GM21737 (cell line): ENCODE data around the gene BRD4.
"Not testable (repeated sequence)": the region's sequence is repeated elsewhere in the genome, so short reads cannot be mapped to it uniquely, and the experiment has no call there.

ENCODE experiments used
- ATAC-seq: cut with Tn5 transposase; IDR thresholded peaks from one replicate; pipeline ENCODE4 v1.9.1; 2021; ENCODE audit warnings: mild to moderate bottlenecking, moderate library complexity; ENCODE audit not compliant: unreplicated experiment

BRD4 gene

GRCh38 chr19:15332311-15332996 lies at the start of gene BRD4:
Gene BRD4, minus strand, starts transcription at chr19:15332539. Its CDS starts 59,440 bp downstream, at chr19:15273099.
- ATAC-seq = peak; percentile 40

GRCh38 chr19:15381864-15382263 lies 49.5 kb upstream of the BRD4 start:
- no peak for ATAC-seq

- no peak for ATAC-seq
Measured at GRCh38 chr19:15381429-15381828, 49.1 kb upstream of the BRD4 start.

DNA sequence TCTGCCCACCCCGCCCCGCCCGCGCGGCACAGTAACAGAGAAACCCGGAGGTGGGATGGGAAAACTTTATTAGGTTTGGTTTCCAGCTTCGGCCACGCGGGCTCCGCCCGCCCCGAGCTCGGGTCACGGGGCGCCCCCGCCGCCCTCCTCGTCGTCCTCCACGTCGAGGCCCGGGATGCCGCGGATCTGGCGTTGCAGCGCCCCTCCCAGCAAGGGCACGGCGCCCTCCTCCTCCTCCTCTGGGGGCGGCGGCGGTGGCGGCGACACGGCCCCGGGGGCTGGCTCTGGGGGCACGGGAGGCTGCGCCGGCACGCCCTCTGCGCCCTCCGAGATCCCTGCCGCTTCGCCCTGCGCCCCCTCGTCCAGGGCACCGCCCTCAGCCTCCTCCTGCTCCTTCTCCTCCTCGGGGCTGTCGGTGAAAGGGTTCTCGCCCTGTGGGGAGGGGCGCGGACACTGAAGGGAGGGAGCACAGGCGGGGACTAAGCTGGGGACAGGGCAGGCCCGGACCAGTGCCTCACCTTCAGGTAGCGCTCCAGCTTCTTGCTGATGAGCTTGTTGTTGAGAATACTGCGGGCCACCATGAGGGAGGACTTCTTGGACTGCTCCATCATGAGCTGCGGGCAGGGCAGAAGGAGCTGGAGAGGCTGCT lies 47.8 kb upstream of the BRD4 start:
- ATAC-seq = peak; percentile 21

DNA sequence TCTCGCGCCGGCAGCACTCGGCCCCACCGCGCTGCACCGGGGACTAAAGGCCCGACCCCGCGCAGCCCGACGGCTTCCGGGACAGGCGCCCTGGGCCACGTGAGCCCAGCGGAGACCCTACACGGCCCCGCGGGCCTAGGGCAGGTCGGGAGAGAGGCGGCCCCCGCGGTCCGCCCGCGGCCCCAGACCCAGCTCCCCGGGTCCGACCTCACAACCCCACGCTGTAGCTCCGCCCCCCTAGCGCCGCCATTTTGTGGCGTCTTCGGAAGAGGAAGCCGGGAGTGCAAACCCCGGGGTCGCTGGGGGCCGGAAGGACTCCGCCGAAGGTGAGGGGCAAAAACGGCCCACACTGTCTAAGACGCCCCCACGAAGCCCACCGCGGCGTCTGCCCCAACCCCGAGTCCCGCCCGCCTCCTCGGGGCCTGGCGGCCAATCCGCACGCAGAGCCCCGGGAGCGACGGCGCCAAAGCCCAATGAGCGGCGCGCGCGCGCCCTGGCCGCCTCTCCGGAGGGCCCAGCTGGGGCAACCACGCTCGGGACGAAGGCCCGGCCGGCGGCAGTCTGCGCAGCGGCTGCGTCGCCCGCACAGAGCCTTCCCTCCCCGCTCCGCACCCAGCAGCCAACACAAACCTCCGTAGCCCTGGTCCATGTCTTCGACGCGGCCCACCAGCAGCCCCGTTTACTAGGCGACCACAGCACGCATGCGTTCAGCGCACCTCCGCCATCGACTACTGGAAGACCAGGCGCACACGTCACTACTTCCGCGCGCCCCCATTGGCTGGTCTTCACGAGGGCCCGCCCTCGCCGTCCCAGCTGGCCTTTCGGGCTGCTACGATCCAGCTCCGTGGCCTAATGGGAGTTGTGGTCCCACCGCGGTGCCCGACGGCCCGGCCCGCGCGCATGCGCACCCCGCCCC lies 47.0 kb upstream of the BRD4 start, which contains the start of gene AKAP8:
Gene AKAP8 (minus strand): TSS at position 705 of the 916 bp plus-strand sequence. CDS start 56 bp downstream, at position 649.
- peak; percentile 85 for ATAC-seq

GRCh38 chr19:15378534-15379082 lies 46.3 kb upstream of the BRD4 start:
- ATAC-seq = no peak

DNA sequence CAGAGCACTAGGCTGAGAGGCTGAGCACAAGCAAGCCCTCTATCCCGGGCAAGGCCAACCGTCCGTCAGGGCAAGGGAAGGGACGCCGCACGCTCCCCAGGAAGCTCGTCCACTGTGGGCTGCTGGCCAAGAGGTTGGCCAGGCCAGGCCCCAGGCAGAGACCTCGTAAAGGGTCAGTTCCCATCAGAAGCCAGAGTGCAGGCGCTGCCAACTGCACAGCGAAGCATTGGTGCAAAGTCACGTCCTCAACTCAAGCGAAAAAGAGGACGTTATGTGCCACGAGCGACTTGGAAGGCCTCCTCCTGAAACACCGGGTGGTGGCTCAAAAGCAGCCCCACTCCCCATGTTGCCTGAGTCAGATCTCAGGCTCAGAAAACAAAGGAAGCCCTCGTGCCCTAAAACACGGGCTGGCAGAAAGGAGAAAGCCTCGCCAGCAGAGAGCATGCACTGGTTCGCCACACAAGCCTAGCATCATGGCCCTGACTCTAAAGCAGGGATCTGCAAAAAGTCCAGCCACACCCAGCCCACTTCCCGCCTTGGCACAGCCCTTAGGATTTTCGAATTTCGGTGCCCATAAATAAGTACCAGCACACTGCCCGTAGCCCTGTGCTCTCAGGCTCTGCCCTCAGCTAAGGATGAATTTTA lies 42.6 kb upstream of the BRD4 start:
- no peak for ATAC-seq

GRCh38 chr19:15374105-15374651 lies 41.8 kb upstream of the BRD4 start:
- ATAC-seq = no peak

DNA sequence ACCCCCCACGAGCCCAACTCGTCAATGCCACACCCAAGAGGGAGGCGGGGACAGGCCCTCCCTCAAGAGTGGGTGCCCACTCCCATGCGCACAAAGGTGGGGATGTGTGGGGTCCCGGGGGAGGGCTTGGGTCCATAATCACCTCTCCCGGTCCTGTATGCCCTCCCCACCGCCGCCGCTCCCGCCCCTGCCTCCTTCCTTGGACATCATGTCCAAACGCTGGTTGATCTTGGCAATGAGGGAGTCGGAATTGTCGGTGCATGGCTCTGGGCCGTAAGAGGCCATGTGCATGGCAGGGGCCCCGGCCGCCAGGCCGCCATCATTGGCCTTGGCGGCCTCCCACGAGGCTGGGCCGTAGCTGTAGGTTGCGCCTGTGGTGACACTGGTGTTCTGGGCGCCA lies 41.3 kb upstream of the BRD4 start:
- no peak for ATAC-seq

DNA sequence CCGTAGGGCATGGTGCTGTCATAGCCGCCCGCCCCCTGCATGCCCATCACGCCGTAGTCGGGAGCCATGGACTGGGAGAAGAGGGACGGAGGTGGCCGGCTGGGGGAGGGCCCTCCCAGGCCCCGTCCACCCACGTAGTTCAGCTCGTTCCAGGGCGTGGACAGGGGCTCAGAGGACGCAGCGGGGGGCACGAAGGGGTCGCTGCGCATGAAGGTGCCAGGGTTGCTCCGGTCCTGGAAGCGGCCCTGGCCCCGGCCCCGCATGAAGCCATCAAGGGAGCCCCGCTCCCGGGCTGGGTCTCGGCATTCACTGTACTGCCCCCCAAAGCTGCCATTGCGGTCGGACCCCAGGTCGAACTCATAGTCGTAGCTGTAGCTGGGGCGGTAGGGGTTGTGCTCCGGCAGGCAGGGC lies 40.6 kb upstream of the BRD4 start:
- ATAC-seq = no peak

DNA sequence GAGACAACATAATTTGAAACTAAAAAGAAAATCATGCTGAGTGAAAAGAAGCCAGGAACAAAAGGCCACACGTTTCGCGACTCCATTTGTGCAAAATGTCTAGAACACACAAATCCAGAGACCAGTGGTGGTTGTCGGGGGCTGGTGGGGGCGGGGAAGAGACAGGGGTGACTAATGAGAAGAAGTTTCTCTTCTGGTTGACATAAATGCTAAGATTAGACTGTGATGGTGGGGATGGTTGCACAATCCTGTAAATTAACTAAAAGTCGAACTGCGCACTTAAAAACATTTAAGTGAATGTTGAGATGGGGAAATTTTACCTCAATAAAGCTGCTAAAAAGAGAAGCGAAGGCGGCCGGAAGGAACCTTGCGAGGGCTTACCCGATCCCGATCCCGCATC lies 40.1 kb upstream of the BRD4 start:
- no peak for ATAC-seq

DNA sequence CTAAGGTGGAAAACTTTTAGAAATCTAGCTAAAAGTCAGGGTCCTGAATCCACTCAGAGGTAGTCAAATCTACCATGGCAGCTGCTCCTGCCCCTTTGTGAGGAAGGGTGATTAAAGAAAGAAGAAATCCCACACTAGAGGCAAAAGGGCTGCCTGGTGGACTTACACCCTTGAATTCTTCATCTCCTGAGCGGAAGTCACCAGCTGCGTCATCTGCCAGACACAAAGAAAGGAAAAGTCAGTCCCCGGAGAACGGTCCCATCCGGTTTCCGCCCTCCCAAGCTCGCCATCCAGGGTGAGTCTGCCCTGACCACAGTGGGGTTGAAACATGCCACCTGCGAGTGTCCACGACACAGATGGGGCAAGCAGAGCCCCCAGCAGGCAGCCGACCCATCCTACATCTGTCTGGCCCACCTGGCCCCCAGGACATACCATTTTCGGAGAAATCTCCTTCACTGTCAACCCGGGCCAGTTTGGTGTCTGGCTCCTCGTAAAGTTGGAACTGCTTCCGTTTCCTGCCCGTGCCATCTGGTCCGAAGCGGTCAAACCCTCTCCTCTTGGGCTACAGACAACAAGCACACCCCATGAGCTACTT lies 39.5 kb upstream of the BRD4 start:
- ATAC-seq = no peak

- no peak for ATAC-seq
Measured at GRCh38 chr19:15371119-15371518, 38.8 kb upstream of the BRD4 start.

DNA sequence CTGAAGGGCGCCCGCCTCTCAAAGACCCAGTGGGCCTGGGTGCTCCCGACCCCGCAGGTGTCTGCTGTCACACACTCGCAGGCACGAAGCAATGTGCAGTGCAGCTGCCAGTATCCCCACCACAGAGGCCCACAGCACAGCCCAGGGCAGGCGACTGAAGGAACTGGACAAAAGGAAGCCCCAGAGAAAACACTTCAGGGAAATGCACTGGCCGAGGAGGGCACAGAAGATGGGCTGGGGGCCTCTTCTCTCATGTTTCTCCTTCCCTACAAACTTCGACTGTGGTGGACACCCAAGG lies 37.2 kb upstream of the BRD4 start:
- no peak for ATAC-seq

DNA sequence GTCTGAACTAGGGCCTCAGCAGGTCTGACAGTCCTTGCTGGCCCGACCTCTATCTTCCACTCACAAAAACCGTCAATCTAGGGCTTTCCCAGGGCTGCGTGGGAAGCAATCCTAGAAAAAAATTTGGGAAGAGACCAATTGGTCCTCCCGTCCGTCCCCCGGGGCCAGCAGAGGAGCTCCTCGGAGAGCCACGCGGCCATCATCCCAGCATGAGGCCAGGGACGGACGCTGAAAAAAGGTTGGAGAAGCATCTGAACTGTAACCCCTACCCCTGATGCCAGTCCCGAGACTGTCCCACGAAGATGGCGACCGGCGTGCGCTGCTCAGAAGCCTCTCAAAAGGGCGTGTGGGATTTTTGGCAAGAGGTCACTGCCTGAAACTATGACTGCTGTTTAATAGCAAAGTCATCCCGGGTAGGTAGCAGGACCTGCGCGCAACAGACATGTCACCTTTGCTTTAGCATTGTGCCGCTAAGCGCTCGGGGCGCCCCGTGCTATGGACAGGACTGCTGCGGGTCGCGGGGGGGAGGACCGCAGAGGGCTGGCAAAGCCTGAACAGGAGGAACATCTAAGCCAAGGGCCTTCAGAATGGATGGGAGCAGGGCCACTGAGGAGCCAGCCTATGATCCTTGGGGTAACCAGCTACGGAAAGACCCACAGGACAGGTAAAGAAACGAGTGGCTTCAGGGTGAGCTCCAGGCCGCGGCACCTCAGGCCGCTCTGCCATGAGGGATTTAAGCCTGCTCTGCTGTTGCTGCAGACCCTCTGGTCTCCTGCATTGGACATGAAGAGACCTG lies 36.7 kb upstream of the BRD4 start:
- ATAC-seq = no peak

GRCh38 chr19:15368051-15368632 lies 35.8 kb upstream of the BRD4 start:
- ATAC-seq = no peak

GRCh38 chr19:15367439-15367838 lies 35.1 kb upstream of the BRD4 start:
- no peak for ATAC-seq

DNA sequence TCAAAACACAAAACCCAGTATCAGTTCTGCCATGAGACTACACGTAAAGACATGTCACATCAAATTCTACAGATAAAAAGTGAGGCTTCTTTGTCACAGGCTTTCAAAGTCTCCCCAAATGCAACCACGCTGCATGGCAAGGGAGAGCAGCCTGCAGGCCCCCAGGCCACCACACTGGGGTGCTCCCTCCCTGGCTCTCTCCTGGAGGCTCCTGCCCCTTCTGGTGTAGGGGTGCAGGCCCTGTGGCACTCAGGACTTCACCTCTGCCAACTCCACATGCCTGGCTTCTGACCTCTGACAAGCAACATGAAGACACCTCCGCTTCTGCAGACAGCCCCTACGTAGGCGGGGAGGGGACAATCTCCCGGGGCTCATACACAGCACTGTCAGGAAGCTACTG lies 32.9 kb upstream of the BRD4 start:
- ATAC-seq = no peak

- ATAC-seq = not testable (repeated sequence)
Measured at GRCh38 chr19:15363791-15364190, 31.5 kb upstream of the BRD4 start.
